Liver (tissue), 9 donors: ENCODE data around the gene COX19. TPM values are rescaled to one million over a fixed set of nuclear protein-coding genes. Genes with fewer than 3 reads are reported as not detected.
A peak's percentile ranks its signal among the peaks of the same experiment; 100 is the strongest.

ENCODE experiments used
- DNase-seq: peaks from one replicate; pipeline ENCODE4 v3.0.0-alpha.2; 2017; ENCODE audit warnings: low spot score
- H3K27ac ChIP-seq, 2 donors: one replicate each; pipeline ENCODE4 v1.7.0; 2013; ENCODE audit warnings: inconsistent platforms in 2 of 2, low read length in 2 of 2, control low read depth in 1 of 2, low read depth in 1 of 2, mild to moderate bottlenecking in 1 of 2
- H3K27me3 ChIP-seq, 4 donors: one replicate each; pipeline versions ENCODE4 v1.6.1 to v1.7.0; 2013; ENCODE audit warnings: low read length in 3 of 4, inconsistent platforms in 1 of 4, mild to moderate bottlenecking in 1 of 4, moderate library complexity in 1 of 4; ENCODE audit not compliant: control insufficient read depth in 4 of 4, insufficient read depth in 4 of 4
- H3K36me3 ChIP-seq, 4 donors: one replicate each; pipeline versions ENCODE4 v1.6.1 to v1.7.0; 2013; ENCODE audit warnings: low read length in 3 of 4, mild to moderate bottlenecking in 3 of 4, low read depth in 1 of 4, moderate library complexity in 1 of 4; ENCODE audit not compliant: control insufficient read depth in 4 of 4, insufficient read depth in 3 of 4
- H3K4me1 ChIP-seq, 4 donors: one replicate each; pipeline versions ENCODE4 v1.6.1 to v1.7.0; 2013; ENCODE audit warnings: low read length in 3 of 4, mild to moderate bottlenecking in 3 of 4, moderate library complexity in 1 of 4; ENCODE audit not compliant: control insufficient read depth in 4 of 4, insufficient read depth in 4 of 4
- H3K4me3 ChIP-seq, 3 donors: one replicate each; pipeline versions ENCODE4 v1.6.1 to v1.7.0; 2013; ENCODE audit warnings: low read length in 3 of 3, control low read depth in 1 of 3, low read depth in 1 of 3, mild to moderate bottlenecking in 1 of 3
- H3K9ac ChIP-seq, 2 donors: one replicate each; pipeline ENCODE4 v1.7.0; 2013; ENCODE audit warnings: low read length in 2 of 2, mild to moderate bottlenecking in 2 of 2, moderate library complexity in 2 of 2, control low read depth in 1 of 2, low read depth in 1 of 2
- H3K9me3 ChIP-seq, 4 donors: one replicate each; pipeline versions ENCODE4 v1.6.1 to v1.7.0; 2013; ENCODE audit warnings: low read length in 3 of 4; ENCODE audit not compliant: control insufficient read depth in 4 of 4
- EGR1 ChIP-seq, 2 donors: IDR thresholded peaks; 2 replicates each; pipeline ENCODE4 v1.6.1; 2016 to 2018; ENCODE audit warnings: antibody characterized with exemption in 2 of 2, low read depth in 2 of 2
- FOXA1 ChIP-seq: IDR thresholded peaks from 2 replicates; pipeline ENCODE4 v1.6.1; 2016; ENCODE audit warnings: antibody characterized with exemption
- FOXA2 ChIP-seq: IDR thresholded peaks from 2 replicates; pipeline ENCODE4 v1.6.1; 2016; ENCODE audit warnings: antibody characterized with exemption
- GABPA ChIP-seq, 2 donors: IDR thresholded peaks in 1 of 2; conservative IDR thresholded peaks in 1 of 2; 2 replicates each; pipeline ENCODE4 v1.6.1; 2016; ENCODE audit warnings: antibody characterized with exemption in 2 of 2, mild to moderate bottlenecking in 1 of 2, moderate library complexity in 1 of 2
- HNF4A ChIP-seq, 2 donors: conservative IDR thresholded peaks; 2 replicates each; pipeline ENCODE4 v1.6.1; 2016; ENCODE audit warnings: antibody characterized with exemption in 2 of 2, mild to moderate bottlenecking in 2 of 2
- HNF4G ChIP-seq: IDR thresholded peaks from 2 replicates; pipeline ENCODE4 v1.6.1; 2016; ENCODE audit warnings: antibody characterized with exemption
- JUND ChIP-seq, 2 donors: IDR thresholded peaks; 2 replicates each; pipeline ENCODE4 v1.6.1; 2016; ENCODE audit warnings: antibody characterized with exemption in 2 of 2
- NR2F2 ChIP-seq: IDR thresholded peaks from 2 replicates; pipeline ENCODE4 v1.6.1; 2016; ENCODE audit warnings: antibody characterized with exemption
- RAD21 ChIP-seq, 2 donors: IDR thresholded peaks; 2 replicates each; pipeline ENCODE4 v1.6.1; 2016; ENCODE audit warnings: antibody characterized with exemption in 2 of 2, mild to moderate bottlenecking in 2 of 2
- RXRA ChIP-seq, 2 donors: IDR thresholded peaks; 2 replicates each; pipeline ENCODE4 v1.6.1; 2017 to 2018; ENCODE audit warnings: antibody characterized with exemption in 2 of 2, mild to moderate bottlenecking in 1 of 2
- SP1 ChIP-seq: IDR thresholded peaks from 2 replicates; pipeline ENCODE4 v1.6.1; 2018; ENCODE audit warnings: antibody characterized with exemption, mild to moderate bottlenecking
- TAF1 ChIP-seq: conservative IDR thresholded peaks from 2 replicates; pipeline ENCODE4 v1.6.1; 2016; ENCODE audit warnings: antibody characterized with exemption, mild to moderate bottlenecking
- YY1 ChIP-seq: IDR thresholded peaks from 2 replicates; pipeline ENCODE4 v1.6.1; 2016; ENCODE audit warnings: antibody characterized with exemption, mild to moderate bottlenecking
- WGBS: extraction: QIAGEN DNeasy Blood & Tissue Kit; methylation state at CpG from one replicate; pipeline ENCODE4 v1.1.7; 2013; 5-methylcytosine and 5-hydroxymethylcytosine counted together
- polyA plus RNA-seq, 2 donors: library from polyadenylated mRNA; stranded (reverse) in 1 of 2; unstranded in 1 of 2; fragments of 200-250 nt in 1 of 2; fragments of >200 nt in 1 of 2; fragmentation: Nextera tagmentation in 1 of 2; extraction: Ambion mirVana in 1 of 2; gene quantifications; one replicate each; pipeline versions ENCODE4 v1.2.1 to v1.2.3, GENCODE V29; 2013 to 2015
- total RNA-seq, 2 donors: library from RNA; depleted of rRNA; stranded (reverse); fragments of >200 nt; gene quantifications; one replicate each; pipeline ENCODE4 v1.2.3, GENCODE V29; 2014
- TF ChIP-seq, protein P1 (sequence below): fragments of 150-350 bp; IDR thresholded peaks from 2 replicates; pipeline ENCODE4 v1.5.1; 2017; ENCODE audit warnings: improper control_type of control experiment, low read depth, low read length; ENCODE audit not compliant: missing input control
- TF ChIP-seq, protein P2 (sequence below): IDR thresholded peaks from 2 replicates; pipeline ENCODE4 v1.6.1; 2016; ENCODE audit warnings: antibody characterized with exemption, mild to moderate bottlenecking
- TF ChIP-seq, protein P3 (sequence below): IDR thresholded peaks from 2 replicates; pipeline ENCODE4 v1.6.1; 2016; ENCODE audit warnings: antibody characterized with exemption
- TF ChIP-seq, protein P4 (sequence below): IDR thresholded peaks from 2 replicates; pipeline ENCODE4 v1.6.1; 2016; ENCODE audit warnings: antibody characterized with exemption
- TF ChIP-seq, protein P5 (sequence below): IDR thresholded peaks from 2 replicates; pipeline ENCODE4 v1.6.1; 2016; ENCODE audit warnings: antibody characterized with exemption
- donor health status: healthy.
- donor health status: healthy.
- donor health status: healthy.
- donor health status: healthy.
- donor health status: healthy.

The COX19 gene
- total and polyA plus RNA-seq, 4 donors, result 2.2 to 9.8 (median 4.8) TPM

DNA sequence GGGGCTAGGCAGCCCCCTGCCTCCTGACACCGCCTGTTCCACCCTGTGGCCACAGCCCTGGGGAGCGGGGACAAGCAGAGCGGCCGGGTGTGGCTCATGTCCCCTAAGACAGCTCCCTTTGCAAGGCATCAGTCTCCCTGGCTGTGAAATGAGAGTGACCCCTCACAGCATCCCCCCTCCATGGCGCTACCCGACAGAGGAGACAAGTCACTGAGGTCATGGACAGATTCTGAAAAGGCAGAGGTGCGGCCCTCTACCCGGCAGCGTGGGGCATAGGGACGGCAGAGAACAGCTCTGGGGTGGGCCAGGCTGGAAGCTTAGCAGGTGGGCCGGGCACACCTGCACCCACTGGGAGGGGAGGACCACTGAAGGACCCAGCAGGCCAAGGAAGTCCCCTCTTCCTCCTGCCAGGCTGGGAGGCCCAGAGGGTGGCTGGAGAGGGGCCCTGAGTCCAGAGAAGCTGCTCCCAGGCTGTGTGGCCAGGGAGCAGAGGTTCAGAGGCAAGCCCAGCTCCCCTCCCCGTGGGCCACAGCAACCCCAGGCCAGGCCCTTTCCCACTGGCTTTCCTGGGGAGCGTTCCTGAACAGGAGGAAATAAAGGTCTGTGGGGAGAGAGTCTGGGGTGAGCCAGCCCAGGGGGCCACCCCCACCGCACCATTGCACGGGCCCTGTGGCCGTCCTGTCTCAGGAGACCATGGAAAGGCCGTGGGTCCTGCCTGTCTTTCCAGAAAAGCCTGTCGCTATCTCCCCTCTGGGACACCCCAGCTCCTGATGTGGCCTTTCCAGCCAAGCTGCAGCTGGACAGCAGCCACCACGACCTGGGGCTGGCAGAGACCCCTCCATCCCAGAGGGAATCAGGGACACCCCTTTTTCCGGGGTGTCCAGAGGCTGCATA is 22.6 kb downstream of the COX19 start:
- Histone ChIP-seq H3K27ac (no peak overlapping the region), H3K4me3 (peak overlapping the region in 1 of 3 donors; percentile 71), H3K27me3 (peaks cover 0 to 4% (median 1%) of the 10 kb centered on the region in 4 donors), H3K4me1 (peaks cover 0 to 8% (median 3%) of the 10 kb centered on the region in 4 donors), H3K9me3 (no peaks in the 10 kb centered on the region), H3K36me3 (no peaks in the 10 kb centered on the region), H3K9ac (no peak overlapping the region)
- DNase-seq, result no peak
- TF ChIP-seq, protein P1, sequence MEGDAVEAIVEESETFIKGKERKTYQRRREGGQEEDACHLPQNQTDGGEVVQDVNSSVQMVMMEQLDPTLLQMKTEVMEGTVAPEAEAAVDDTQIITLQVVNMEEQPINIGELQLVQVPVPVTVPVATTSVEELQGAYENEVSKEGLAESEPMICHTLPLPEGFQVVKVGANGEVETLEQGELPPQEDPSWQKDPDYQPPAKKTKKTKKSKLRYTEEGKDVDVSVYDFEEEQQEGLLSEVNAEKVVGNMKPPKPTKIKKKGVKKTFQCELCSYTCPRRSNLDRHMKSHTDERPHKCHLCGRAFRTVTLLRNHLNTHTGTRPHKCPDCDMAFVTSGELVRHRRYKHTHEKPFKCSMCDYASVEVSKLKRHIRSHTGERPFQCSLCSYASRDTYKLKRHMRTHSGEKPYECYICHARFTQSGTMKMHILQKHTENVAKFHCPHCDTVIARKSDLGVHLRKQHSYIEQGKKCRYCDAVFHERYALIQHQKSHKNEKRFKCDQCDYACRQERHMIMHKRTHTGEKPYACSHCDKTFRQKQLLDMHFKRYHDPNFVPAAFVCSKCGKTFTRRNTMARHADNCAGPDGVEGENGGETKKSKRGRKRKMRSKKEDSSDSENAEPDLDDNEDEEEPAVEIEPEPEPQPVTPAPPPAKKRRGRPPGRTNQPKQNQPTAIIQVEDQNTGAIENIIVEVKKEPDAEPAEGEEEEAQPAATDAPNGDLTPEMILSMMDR, result no peak
- TF ChIP-seq, protein P2, sequence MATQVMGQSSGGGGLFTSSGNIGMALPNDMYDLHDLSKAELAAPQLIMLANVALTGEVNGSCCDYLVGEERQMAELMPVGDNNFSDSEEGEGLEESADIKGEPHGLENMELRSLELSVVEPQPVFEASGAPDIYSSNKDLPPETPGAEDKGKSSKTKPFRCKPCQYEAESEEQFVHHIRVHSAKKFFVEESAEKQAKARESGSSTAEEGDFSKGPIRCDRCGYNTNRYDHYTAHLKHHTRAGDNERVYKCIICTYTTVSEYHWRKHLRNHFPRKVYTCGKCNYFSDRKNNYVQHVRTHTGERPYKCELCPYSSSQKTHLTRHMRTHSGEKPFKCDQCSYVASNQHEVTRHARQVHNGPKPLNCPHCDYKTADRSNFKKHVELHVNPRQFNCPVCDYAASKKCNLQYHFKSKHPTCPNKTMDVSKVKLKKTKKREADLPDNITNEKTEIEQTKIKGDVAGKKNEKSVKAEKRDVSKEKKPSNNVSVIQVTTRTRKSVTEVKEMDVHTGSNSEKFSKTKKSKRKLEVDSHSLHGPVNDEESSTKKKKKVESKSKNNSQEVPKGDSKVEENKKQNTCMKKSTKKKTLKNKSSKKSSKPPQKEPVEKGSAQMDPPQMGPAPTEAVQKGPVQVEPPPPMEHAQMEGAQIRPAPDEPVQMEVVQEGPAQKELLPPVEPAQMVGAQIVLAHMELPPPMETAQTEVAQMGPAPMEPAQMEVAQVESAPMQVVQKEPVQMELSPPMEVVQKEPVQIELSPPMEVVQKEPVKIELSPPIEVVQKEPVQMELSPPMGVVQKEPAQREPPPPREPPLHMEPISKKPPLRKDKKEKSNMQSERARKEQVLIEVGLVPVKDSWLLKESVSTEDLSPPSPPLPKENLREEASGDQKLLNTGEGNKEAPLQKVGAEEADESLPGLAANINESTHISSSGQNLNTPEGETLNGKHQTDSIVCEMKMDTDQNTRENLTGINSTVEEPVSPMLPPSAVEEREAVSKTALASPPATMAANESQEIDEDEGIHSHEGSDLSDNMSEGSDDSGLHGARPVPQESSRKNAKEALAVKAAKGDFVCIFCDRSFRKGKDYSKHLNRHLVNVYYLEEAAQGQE, result no peak
- no peak for TF ChIP-seq FOXA2
- TF ChIP-seq, protein P3, sequence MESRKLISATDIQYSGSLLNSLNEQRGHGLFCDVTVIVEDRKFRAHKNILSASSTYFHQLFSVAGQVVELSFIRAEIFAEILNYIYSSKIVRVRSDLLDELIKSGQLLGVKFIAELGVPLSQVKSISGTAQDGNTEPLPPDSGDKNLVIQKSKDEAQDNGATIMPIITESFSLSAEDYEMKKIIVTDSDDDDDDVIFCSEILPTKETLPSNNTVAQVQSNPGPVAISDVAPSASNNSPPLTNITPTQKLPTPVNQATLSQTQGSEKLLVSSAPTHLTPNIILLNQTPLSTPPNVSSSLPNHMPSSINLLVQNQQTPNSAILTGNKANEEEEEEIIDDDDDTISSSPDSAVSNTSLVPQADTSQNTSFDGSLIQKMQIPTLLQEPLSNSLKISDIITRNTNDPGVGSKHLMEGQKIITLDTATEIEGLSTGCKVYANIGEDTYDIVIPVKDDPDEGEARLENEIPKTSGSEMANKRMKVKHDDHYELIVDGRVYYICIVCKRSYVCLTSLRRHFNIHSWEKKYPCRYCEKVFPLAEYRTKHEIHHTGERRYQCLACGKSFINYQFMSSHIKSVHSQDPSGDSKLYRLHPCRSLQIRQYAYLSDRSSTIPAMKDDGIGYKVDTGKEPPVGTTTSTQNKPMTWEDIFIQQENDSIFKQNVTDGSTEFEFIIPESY, result no peak
- TF ChIP-seq NR2F2, result no peak
- no peak for TF ChIP-seq TAF1
- no peak for TF ChIP-seq JUND (IDR thresholded peaks at IDR 0.05)
- TF ChIP-seq RAD21 (IDR thresholded peaks at IDR 0.05), result no peak
- no peak for TF ChIP-seq SP1
- TF ChIP-seq, protein P4, sequence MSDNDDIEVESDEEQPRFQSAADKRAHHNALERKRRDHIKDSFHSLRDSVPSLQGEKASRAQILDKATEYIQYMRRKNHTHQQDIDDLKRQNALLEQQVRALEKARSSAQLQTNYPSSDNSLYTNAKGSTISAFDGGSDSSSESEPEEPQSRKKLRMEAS, result no peak
- TF ChIP-seq, protein P5, sequence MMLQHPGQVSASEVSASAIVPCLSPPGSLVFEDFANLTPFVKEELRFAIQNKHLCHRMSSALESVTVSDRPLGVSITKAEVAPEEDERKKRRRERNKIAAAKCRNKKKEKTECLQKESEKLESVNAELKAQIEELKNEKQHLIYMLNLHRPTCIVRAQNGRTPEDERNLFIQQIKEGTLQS, result no peak
- no peak for TF ChIP-seq GABPA (IDR thresholded peaks at IDR 0.05 in 1 of 2, conservative IDR thresholded peaks at IDR 0.05 in 1 of 2)
- TF ChIP-seq EGR1 (IDR thresholded peaks at IDR 0.05; ENCODE audit: low read depth in 2 of 2), result no peak
- TF ChIP-seq FOXA1, result no peak
- no peak for TF ChIP-seq HNF4G
- TF ChIP-seq YY1, result no peak
- TF ChIP-seq HNF4A (conservative IDR thresholded peaks at IDR 0.05), result no peak
- TF ChIP-seq RXRA (IDR thresholded peaks at IDR 0.05), result no peak
- WGBS, result 80% methylated on average over 20 of the region's 20 CpGs
